Tibial nerve (tissue), 4 donors: Measurements from ENCODE around the gene BMX. TPM values are rescaled to one million over a fixed set of nuclear protein-coding genes. Genes with fewer than 3 reads are reported as not detected.
A peak's percentile ranks its signal among the peaks of the same experiment; 100 is the strongest.

Experiments used
- DNase-seq, 2 donors: peaks; one replicate each; pipeline ENCODE4 v3.0.0-alpha.2; 2019; ENCODE audit warnings: low spot score in 2 of 2
- H3K27ac ChIP-seq, 4 donors: fragments of 200-600 bp; sonication (generic) in 3 of 4; one replicate each; pipeline ENCODE4 v1.5.1; 2017 to 2019; ENCODE audit warnings: mild to moderate bottlenecking in 1 of 4
- H3K27me3 ChIP-seq, 2 donors: fragments of 200-600 bp; sonication (generic) in 1 of 2; one replicate each; pipeline versions ENCODE4 v1.5.1 to v1.6.0; 2017 to 2019
- H3K36me3 ChIP-seq, 3 donors: fragments of 200-600 bp; sonication (generic); one replicate each; pipeline ENCODE4 v1.5.1; 2018 to 2019
- H3K4me1 ChIP-seq, 4 donors: fragments of 200-600 bp; sonication (generic) in 3 of 4; one replicate each; pipeline ENCODE4 v1.5.1; 2017 to 2019
- H3K4me3 ChIP-seq, 4 donors: fragments of 200-600 bp; sonication (generic) in 3 of 4; one replicate each; pipeline ENCODE4 v1.5.1; 2017 to 2019; ENCODE audit warnings: mild to moderate bottlenecking in 1 of 4, moderate library complexity in 1 of 4
- H3K9me3 ChIP-seq, 4 donors: fragments of 200-600 bp; sonication (generic) in 3 of 4; one replicate each; pipeline ENCODE4 v1.5.1; 2017 to 2019
- CTCF ChIP-seq, 5 experiments: fragments of 200-600 bp in 3 of 5; fragments of 450-650 bp in 2 of 5; sonication (generic) in 3 of 5; IDR thresholded peaks; one replicate each; pipeline ENCODE4 v1.5.1; 2016 to 2019; ENCODE audit warnings: antibody characterized with exemption in 5 of 5, mild to moderate bottlenecking in 3 of 5, moderate library complexity in 2 of 5
- EP300 ChIP-seq, 2 donors: sonication (generic); formaldehyde crosslinking; IDR thresholded peaks; one replicate each; pipeline ENCODE4 v1.6.1; 2017; ENCODE audit warnings: antibody characterized with exemption in 2 of 2, mild to moderate bottlenecking in 1 of 2
- POLR2A ChIP-seq, 2 donors: fragments of 450-650 bp; IDR thresholded peaks; one replicate each; pipeline ENCODE4 v1.6.1; 2017; ENCODE audit warnings: antibody characterized with exemption in 2 of 2, mild to moderate bottlenecking in 2 of 2, moderate library complexity in 2 of 2
- WGBS, 2 donors: methylation state at CpG; one replicate each; pipeline ENCODE4 v1.1.5; 2018; 5-methylcytosine and 5-hydroxymethylcytosine counted together
- total RNA-seq, 4 donors: library from RNA; depleted of rRNA; stranded (reverse); fragments of >200 nt; gene quantifications; one replicate each; pipeline ENCODE4 v1.1.0, GENCODE V29; 2016

The BMX gene
- total RNA-seq, 4 donors from 2014 or later, result 1.8 to 5.9 (median 3.4) TPM

- Histone ChIP-seq H3K36me3 (no peaks in the 10 kb centered on the region), H3K9me3 (no peaks in the 10 kb centered on the region), H3K27ac (peak overlapping the region in 1 of 4 donors; percentile 52), H3K27me3 (no peaks in the 10 kb centered on the region), H3K4me3 (no peak overlapping the region), H3K4me1 (peaks cover 0 to 5% (median 0%) of the 10 kb centered on the region in 4 donors)
- TF ChIP-seq POLR2A (IDR thresholded peaks at IDR 0.05), result no peak
- no peak for TF ChIP-seq EP300 (IDR thresholded peaks at IDR 0.05)
- TF ChIP-seq CTCF (IDR thresholded peaks at IDR 0.05), result peak in 4 of 5 experiments; percentile 16 to 69 (median 46)
- DNase-seq, result peak in 1 of 2 donors; percentile 58
- 6 to 15% methylated on average over 4 of the region's 4 CpGs for WGBS, 2 donors
Observed at GRCh38 chrX:15468036-15468435, 32.6 kb upstream of the BMX start.

GRCh38 chrX:15469613-15470012 lies 31.0 kb upstream of the BMX start:
- no peaks in the 10 kb centered on the region for H3K36me3 ChIP-seq
- WGBS, 2 donors, result 67 to 100% methylated on average over 1 of the region's 1 CpG
- DNase-seq, result no peak
- TF ChIP-seq CTCF (IDR thresholded peaks at IDR 0.05), result no peak
- no peak for TF ChIP-seq POLR2A (IDR thresholded peaks at IDR 0.05)
- no peak for TF ChIP-seq EP300 (IDR thresholded peaks at IDR 0.05)
- no peak overlapping the region for H3K27ac ChIP-seq
- no peak overlapping the region for H3K4me3 ChIP-seq
- peaks cover 0 to 5% (median 0%) of the 10 kb centered on the region in 4 donors for H3K4me1 ChIP-seq
- H3K27me3 ChIP-seq, result no peaks in the 10 kb centered on the region
- no peaks in the 10 kb centered on the region for H3K9me3 ChIP-seq

- Histone ChIP-seq H3K36me3 (no peaks in the 10 kb centered on the region), H3K27ac (peak overlapping the region in 1 of 4 donors; percentile 53), H3K4me1 (peaks cover 0 to 5% (median 0%) of the 10 kb centered on the region in 4 donors), H3K9me3 (no peaks in the 10 kb centered on the region), H3K27me3 (no peaks in the 10 kb centered on the region), H3K4me3 (no peak overlapping the region)
- TF ChIP-seq EP300 (IDR thresholded peaks at IDR 0.05) (peak in 1 of 2 donors; percentile 48), POLR2A (IDR thresholded peaks at IDR 0.05) (no peak), CTCF (IDR thresholded peaks at IDR 0.05) (peak; percentile 57 to 81 (median 70))
- WGBS, 2 donors, result 17 to 20% methylated on average over 3 of the region's 3 CpGs
- DNase-seq, result peak; percentile 19 to 76
Observed at GRCh38 chrX:15471028-15471427, 29.6 kb upstream of the BMX start.

- H3K9me3 ChIP-seq, result no peaks in the 10 kb centered on the region
- H3K27me3 ChIP-seq, result no peaks in the 10 kb centered on the region
- H3K27ac ChIP-seq, result no peak overlapping the region
- no peak for DNase-seq
- no peak overlapping the region for H3K4me3 ChIP-seq
- no peaks in the 10 kb centered on the region for H3K36me3 ChIP-seq
- H3K4me1 ChIP-seq, result peaks cover 0 to 5% (median 0%) of the 10 kb centered on the region in 4 donors
- no peak for TF ChIP-seq CTCF (IDR thresholded peaks at IDR 0.05)
Observed at GRCh38 chrX:15472531-15472930, 28.1 kb upstream of the BMX start.

GRCh38 chrX:15474028-15474427 lies 26.6 kb upstream of the BMX start:
- Histone ChIP-seq H3K4me1 (peaks cover 0 to 5% (median 0%) of the 10 kb centered on the region in 4 donors), H3K27ac (no peak overlapping the region), H3K36me3 (peaks cover 0 to 7% (median 0%) of the 10 kb centered on the region in 3 donors), H3K9me3 (no peaks in the 10 kb centered on the region), H3K27me3 (no peaks in the 10 kb centered on the region), H3K4me3 (no peak overlapping the region)
- no peak for DNase-seq
- TF ChIP-seq POLR2A (IDR thresholded peaks at IDR 0.05), result no peak
- no peak for TF ChIP-seq EP300 (IDR thresholded peaks at IDR 0.05)
- no peak for TF ChIP-seq CTCF (IDR thresholded peaks at IDR 0.05)
- WGBS, 2 donors, result 83 to 92% methylated on average over 4 of the region's 4 CpGs
